GM21423 (cell line): Measurements from ENCODE around the gene ZXDC.
A peak's percentile ranks its signal among the peaks of the same experiment; 100 is the strongest.

Experiments
- ATAC-seq: cut with Tn5 transposase; IDR thresholded peaks from one replicate; pipeline ENCODE4 v1.9.1; 2021; ENCODE audit warnings: mild to moderate bottlenecking, moderate library complexity; ENCODE audit not compliant: unreplicated experiment

Gene ZXDC

GRCh38 chr3:126399756-126400155 is 75.9 kb downstream of the ZXDC start:
- ATAC-seq: no peak

- ATAC-seq: peak; percentile 61
Measured at GRCh38 chr3:126399351-126399735, 76.3 kb downstream of the ZXDC start.

- no peak for ATAC-seq
Measured at GRCh38 chr3:126398423-126399350, 77.0 kb downstream of the ZXDC start.

GRCh38 chr3:126397610-126398422 is 77.9 kb downstream of the ZXDC start:
- ATAC-seq: no peak

GRCh38 chr3:126396536-126396935 is 79.2 kb downstream of the ZXDC start:
- no peak for ATAC-seq

GRCh38 chr3:126395846-126396513 is 79.7 kb downstream of the ZXDC start:
- no peak for ATAC-seq

GRCh38 chr3:126394977-126395321 is 80.7 kb downstream of the ZXDC start:
- no peak for ATAC-seq

- no peak for ATAC-seq
Measured at GRCh38 chr3:126394179-126394976, 81.3 kb downstream of the ZXDC start, which contains the start of gene CFAP100. CFAP100 (plus strand) TSS chr3:126394909; CDS start chr3:126396001, 1,092 bp downstream.

- no peak for ATAC-seq
Measured at GRCh38 chr3:126393563-126393962, 82.1 kb downstream of the ZXDC start.

- no peak for ATAC-seq
Measured at GRCh38 chr3:126392246-126392645, 83.4 kb downstream of the ZXDC start.

- no peak for ATAC-seq
Measured at GRCh38 chr3:126391631-126392030, 84.1 kb downstream of the ZXDC start.

GRCh38 chr3:126390751-126391150 is 84.9 kb downstream of the ZXDC start:
- no peak for ATAC-seq

- no peak for ATAC-seq
Measured at GRCh38 chr3:126390201-126390600, 85.5 kb downstream of the ZXDC start.

GRCh38 chr3:126389794-126390146 is 85.9 kb downstream of the ZXDC start:
- ATAC-seq: no peak

GRCh38 chr3:126389112-126389793 is 86.4 kb downstream of the ZXDC start:
- ATAC-seq: no peak
